ENCODE data around the gene PMAIP1. TPM values are rescaled to one million over a fixed set of nuclear protein-coding genes. Genes with fewer than 3 reads are reported as not detected.

Gene PMAIP1
- total and polyA plus RNA-seq, 4 donors = 0.08 to 5.5 (median 0.25) TPM

- WGBS = 73% methylated on average over 1 of the region's 1 CpG
- H3K27ac ChIP-seq (ENCODE audit: low read depth in 1 of 2, low read length in 2 of 2) = peak overlapping the region; percentile 25 to 50
- no peak overlapping the region for H3K4me3 ChIP-seq (ENCODE audit: low read depth in 1 of 3, low read length in 3 of 3)
- peaks cover 0 to 2% (median 0%) of the 10 kb centered on the region in 4 donors for H3K9me3 ChIP-seq (ENCODE audit: control insufficient read depth in 4 of 4, low read length in 3 of 4)
- H3K4me1 ChIP-seq (ENCODE audit: control insufficient read depth in 4 of 4, insufficient read depth in 4 of 4, low read length in 3 of 4) = peaks cover 6 to 12% (median 9%) of the 10 kb centered on the region in 4 donors
- DNase-seq (ENCODE audit: low spot score) = no peak
- no peak overlapping the region for H3K9ac ChIP-seq (ENCODE audit: low read depth in 1 of 2, low read length in 2 of 2)
- TF ChIP-seq FOXA1 (IDR thresholded peaks at IDR 0.05) = no peak
- no peak for TF ChIP-seq RAD21 (IDR thresholded peaks at IDR 0.05)
- TF ChIP-seq CTCF (IDR thresholded peaks at IDR 0.05; ENCODE audit: low read depth, low read length, missing input control) = no peak
- no peak for TF ChIP-seq JUND (IDR thresholded peaks at IDR 0.05)
- TF ChIP-seq, protein P1, sequence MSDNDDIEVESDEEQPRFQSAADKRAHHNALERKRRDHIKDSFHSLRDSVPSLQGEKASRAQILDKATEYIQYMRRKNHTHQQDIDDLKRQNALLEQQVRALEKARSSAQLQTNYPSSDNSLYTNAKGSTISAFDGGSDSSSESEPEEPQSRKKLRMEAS (IDR thresholded peaks at IDR 0.05) = no peak
- TF ChIP-seq HNF4A (conservative IDR thresholded peaks at IDR 0.05) = no peak
- H3K36me3 ChIP-seq (ENCODE audit: control insufficient read depth in 4 of 4, insufficient read depth in 3 of 4, low read depth in 1 of 4, low read length in 3 of 4) = no peaks in the 10 kb centered on the region
- no peaks in the 10 kb centered on the region for H3K27me3 ChIP-seq (ENCODE audit: control insufficient read depth in 4 of 4, insufficient read depth in 4 of 4, low read length in 3 of 4)
Observed at GRCh38 chr18:59904011-59904601, 4.3 kb downstream of the PMAIP1 start.

DNA sequence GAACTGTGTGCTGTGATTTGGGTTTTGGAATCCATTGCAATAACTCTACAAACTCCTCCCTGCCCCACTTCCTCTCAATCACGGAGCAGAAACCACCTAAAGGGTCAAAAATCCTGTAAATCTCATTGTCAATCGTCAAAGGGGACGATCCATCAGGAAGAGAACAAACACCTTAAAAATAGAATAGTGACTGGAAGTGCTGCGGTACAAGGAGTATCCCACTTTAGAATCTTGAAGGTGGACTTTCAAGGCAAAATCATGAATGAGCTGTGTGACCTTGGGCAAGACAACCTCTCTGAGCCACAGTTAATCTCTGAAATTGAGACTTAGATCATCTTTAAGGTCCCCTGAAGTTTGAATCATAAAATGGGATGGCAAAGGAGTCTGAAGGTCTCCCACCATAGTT is 5.9 kb downstream of the PMAIP1 start:
- Histone ChIP-seq H3K36me3 (ENCODE audit: control insufficient read depth in 4 of 4, insufficient read depth in 3 of 4, low read depth in 1 of 4, low read length in 3 of 4) (no peaks in the 10 kb centered on the region), H3K27me3 (ENCODE audit: control insufficient read depth in 4 of 4, insufficient read depth in 4 of 4, low read length in 3 of 4) (no peaks in the 10 kb centered on the region), H3K9me3 (ENCODE audit: control insufficient read depth in 4 of 4, low read length in 3 of 4) (no peaks in the 10 kb centered on the region), H3K27ac (ENCODE audit: low read depth in 1 of 2, low read length in 2 of 2) (no peak overlapping the region), H3K9ac (ENCODE audit: low read depth in 1 of 2, low read length in 2 of 2) (no peak overlapping the region), H3K4me3 (ENCODE audit: low read depth in 1 of 3, low read length in 3 of 3) (no peak overlapping the region), H3K4me1 (ENCODE audit: control insufficient read depth in 4 of 4, insufficient read depth in 4 of 4, low read length in 3 of 4) (peaks cover 0 to 4% (median 2%) of the 10 kb centered on the region in 4 donors)
- DNase-seq (ENCODE audit: low spot score) = no peak
- WGBS = 72% methylated on average over 4 of the region's 4 CpGs
- TF ChIP-seq GABPA (IDR thresholded peaks at IDR 0.05 in 1 of 2, conservative IDR thresholded peaks at IDR 0.05 in 1 of 2) = no peak
- TF ChIP-seq, protein P2, sequence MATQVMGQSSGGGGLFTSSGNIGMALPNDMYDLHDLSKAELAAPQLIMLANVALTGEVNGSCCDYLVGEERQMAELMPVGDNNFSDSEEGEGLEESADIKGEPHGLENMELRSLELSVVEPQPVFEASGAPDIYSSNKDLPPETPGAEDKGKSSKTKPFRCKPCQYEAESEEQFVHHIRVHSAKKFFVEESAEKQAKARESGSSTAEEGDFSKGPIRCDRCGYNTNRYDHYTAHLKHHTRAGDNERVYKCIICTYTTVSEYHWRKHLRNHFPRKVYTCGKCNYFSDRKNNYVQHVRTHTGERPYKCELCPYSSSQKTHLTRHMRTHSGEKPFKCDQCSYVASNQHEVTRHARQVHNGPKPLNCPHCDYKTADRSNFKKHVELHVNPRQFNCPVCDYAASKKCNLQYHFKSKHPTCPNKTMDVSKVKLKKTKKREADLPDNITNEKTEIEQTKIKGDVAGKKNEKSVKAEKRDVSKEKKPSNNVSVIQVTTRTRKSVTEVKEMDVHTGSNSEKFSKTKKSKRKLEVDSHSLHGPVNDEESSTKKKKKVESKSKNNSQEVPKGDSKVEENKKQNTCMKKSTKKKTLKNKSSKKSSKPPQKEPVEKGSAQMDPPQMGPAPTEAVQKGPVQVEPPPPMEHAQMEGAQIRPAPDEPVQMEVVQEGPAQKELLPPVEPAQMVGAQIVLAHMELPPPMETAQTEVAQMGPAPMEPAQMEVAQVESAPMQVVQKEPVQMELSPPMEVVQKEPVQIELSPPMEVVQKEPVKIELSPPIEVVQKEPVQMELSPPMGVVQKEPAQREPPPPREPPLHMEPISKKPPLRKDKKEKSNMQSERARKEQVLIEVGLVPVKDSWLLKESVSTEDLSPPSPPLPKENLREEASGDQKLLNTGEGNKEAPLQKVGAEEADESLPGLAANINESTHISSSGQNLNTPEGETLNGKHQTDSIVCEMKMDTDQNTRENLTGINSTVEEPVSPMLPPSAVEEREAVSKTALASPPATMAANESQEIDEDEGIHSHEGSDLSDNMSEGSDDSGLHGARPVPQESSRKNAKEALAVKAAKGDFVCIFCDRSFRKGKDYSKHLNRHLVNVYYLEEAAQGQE (IDR thresholded peaks at IDR 0.05) = no peak
- no peak for TF ChIP-seq ATF3 (IDR thresholded peaks at IDR 0.05)
- TF ChIP-seq, protein P1 (IDR thresholded peaks at IDR 0.05) = no peak
- TF ChIP-seq FOXA1 (IDR thresholded peaks at IDR 0.05) = no peak
- TF ChIP-seq, protein P3, sequence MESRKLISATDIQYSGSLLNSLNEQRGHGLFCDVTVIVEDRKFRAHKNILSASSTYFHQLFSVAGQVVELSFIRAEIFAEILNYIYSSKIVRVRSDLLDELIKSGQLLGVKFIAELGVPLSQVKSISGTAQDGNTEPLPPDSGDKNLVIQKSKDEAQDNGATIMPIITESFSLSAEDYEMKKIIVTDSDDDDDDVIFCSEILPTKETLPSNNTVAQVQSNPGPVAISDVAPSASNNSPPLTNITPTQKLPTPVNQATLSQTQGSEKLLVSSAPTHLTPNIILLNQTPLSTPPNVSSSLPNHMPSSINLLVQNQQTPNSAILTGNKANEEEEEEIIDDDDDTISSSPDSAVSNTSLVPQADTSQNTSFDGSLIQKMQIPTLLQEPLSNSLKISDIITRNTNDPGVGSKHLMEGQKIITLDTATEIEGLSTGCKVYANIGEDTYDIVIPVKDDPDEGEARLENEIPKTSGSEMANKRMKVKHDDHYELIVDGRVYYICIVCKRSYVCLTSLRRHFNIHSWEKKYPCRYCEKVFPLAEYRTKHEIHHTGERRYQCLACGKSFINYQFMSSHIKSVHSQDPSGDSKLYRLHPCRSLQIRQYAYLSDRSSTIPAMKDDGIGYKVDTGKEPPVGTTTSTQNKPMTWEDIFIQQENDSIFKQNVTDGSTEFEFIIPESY (IDR thresholded peaks at IDR 0.05) = no peak
- TF ChIP-seq RXRA (IDR thresholded peaks at IDR 0.05) = no peak
- TF ChIP-seq TAF1 (conservative IDR thresholded peaks at IDR 0.05) = no peak
- no peak for TF ChIP-seq RAD21 (IDR thresholded peaks at IDR 0.05)
- TF ChIP-seq JUND (IDR thresholded peaks at IDR 0.05) = no peak
- TF ChIP-seq EGR1 (IDR thresholded peaks at IDR 0.05; ENCODE audit: low read depth in 2 of 2) = no peak
- TF ChIP-seq NR2F2 (IDR thresholded peaks at IDR 0.05) = no peak

All from liver (tissue), 9 donors.